Smooth muscle cell of the brain vasculature (primary cell): ENCODE measurements around the gene ACLY.
"Not testable (repeated sequence)": the region's sequence is repeated elsewhere in the genome, so short reads cannot be mapped to it uniquely, and the experiment has no call there.

ENCODE experiments used
- DNase-seq: peaks from one replicate; pipeline ENCODE4 v3.0.0-alpha.2; 2012; ENCODE audit warnings: low read depth, low spot score

ACLY gene

DNA sequence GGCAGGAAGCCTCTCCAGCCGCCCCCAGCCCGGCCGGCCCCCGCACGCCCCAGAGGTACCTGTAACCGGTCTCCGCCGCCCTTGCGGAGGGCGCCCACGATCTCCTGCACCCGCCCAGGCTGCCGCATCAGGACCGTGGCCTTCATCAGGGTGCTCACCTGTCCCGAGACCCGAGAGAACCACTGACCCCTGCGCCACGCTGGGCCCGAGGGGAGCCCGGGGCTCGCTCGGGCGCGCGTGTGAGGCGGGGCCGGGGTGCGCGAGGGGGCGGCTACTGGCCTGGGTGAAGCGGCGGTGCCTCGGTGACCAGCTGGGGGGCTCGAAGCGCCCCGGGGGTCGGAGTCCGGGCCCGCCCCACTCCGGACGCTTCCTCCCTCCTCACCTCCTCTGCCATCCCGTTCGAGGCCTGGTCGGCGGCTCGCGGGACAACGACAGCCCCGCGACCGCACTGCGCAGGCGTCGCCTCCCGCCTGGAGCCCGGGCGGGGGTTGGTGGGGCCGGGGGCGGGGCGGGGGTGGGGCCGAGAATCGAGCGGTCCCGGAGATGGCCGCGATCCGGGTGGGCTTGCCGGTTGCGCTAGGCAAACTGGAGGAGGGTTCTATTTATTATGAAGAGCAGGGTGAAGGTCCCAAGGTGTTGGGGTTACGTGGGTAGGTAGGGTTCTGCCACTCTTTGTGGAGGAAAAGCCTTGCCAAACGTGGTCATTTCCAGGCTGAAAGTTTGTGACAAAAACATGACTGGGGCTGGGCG is 82.8 kb downstream of the ACLY start, which contains the start of gene NT5C3B:
Gene NT5C3B (minus strand): TSS at position 433 of the 750 bp plus-strand sequence. CDS start 39 bp downstream, at position 394.
- DNase-seq, result no peak

GRCh38 chr17:41835214-41835799 is 83.4 kb downstream of the ACLY start:
- DNase-seq, result no peak

DNA sequence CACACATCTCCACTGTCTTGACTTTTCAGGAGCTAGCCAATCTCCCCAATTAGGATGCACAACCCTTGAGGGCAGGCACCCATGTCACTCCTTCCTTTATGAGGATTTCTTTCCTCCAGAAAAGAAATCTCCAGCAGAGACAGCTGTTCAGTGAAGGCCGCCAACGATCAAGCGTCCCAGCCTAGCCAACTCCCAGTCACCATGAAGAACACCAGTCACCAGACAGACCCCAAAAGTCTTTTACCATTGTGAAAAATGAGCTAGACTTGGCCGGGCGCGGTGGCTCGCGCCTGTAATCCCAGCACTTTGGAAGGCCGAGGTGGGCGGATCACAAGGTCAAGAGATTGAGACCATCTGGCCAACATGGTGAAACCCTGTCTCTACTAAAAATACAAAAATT is 88.8 kb downstream of the ACLY start:
- DNase-seq, result not testable (repeated sequence)

DNA sequence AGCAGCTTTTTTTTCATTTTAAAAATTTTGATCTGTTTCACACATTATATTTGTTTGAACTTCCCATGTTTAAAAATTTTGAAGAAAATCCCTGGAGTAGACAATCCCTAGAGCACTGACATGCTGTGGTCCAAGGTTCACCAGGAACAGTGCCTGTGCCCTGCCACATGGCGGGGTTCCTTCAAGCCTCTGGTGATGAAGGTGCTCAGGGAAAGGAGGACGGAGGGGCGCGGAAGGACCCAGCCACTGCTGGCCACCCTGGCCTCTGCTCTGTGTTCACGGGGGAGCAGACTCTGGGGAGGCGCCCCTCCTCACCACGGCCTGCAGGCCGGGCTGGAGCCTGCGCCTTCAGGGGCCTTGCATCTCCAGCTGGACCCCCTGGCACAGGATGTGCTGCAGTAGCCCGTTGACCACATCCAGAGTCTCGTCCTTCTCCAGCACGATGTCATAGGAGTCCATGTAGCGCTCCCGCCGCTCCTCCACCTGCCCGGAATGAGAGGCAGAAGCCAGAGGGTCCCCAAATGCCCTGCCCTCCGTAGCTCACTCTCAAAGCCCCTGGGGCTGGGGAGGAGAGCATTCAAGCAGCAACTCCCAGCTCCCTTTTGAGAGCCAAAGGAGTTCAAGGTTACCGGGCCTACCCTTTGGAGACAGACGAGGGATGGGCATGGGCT is 93.4 kb downstream of the ACLY start:
- no peak for DNase-seq

DNA sequence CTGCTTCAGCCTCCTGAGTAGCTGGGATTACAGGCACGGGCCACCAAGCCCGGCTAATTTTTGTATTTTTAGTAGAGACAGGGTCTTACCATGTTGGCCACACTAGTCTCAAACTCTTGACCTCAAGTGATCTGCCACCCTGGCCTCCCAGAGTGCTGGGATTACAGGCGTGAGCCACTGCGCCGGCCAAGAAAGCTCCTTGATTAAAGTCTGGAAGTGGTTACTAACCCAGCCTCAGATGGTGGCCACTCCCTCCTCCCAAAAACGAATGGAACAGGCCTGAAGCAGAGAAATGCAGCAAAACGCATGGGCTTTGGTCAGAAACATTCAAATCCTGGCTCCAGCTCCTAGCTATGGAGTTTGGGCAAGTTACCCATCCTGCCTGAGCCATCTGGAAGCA is 94.7 kb downstream of the ACLY start:
- DNase-seq, result no peak

DNA sequence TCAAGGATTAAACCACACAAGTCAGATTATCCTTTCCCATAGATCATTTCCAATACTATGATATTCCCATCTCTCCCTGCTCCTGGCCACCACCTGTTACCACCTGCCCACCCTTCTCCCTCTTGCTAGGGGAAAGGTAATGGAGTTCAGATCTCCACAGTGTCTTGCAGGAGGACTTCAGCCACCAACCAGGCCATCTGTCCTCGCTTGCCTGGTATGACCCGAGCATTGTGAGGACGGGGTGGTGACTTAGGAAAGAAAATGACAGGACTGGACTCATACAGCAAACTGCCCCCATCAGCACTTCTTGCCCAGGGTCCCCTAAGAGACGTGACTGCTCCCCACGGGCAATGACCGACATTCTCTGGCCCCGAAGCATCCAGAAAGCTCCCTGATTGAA is 95.2 kb downstream of the ACLY start:
- no peak for DNase-seq

- no peak for DNase-seq
These were observed 95.6 kb downstream of the ACLY start for GRCh38 chr17:41823141-41823524.

DNA sequence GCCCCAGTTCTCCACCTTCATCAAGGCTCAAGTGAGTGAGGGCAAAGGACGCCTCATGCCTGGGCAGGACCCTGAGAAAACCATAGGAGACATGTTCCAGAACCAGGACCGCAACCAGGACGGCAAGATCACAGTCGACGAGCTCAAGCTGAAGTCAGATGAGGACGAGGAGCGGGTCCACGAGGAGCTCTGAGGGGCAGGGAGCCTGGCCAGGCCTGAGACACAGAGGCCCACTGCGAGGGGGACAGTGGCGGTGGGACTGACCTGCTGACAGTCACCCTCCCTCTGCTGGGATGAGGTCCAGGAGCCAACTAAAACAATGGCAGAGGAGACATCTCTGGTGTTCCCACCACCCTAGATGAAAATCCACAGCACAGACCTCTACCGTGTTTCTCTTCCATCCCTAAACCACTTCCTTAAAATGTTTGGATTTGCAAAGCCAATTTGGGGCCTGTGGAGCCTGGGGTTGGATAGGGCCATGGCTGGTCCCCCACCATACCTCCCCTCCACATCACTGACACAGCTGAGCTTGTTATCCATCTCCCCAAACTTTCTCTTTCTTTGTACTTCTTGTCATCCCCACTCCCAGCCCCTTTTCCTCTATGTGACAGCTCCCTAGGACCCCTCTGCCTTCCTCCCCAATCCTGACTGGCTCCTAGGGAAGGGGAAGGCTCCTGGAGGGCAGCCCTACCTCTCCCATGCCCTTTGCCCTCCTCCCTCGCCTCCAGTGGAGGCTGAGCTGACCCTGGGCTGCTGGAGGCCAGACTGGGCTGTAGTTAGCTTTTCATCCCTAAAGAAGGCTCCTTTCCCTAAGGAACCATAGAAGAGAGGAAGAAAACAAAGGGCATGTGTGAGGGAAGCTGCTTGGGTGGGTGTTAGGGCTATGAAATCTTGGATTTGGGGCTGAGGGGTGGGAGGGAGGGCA is 96.3 kb downstream of the ACLY start:
- DNase-seq, result no peak

DNA sequence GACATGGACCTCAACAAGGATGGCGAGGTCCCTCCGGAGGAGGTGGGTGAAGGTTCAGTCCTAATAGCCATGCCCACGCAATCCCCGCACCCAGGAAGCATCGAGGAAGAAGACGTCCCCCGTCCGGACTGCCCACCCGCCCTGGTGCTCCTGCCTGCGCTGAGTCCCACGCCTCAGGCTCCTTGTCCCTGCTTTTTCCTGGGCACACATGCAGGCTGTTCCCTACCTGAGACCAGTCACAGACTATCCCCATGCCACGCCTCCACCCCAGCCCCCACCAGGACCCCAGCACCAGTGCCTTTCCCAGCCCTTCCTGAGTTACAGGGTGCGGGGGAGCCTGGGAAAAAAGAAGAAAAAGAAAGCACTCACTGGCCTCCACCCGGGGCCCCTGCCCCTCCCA is 97.0 kb downstream of the ACLY start:
- DNase-seq, result no peak

DNA sequence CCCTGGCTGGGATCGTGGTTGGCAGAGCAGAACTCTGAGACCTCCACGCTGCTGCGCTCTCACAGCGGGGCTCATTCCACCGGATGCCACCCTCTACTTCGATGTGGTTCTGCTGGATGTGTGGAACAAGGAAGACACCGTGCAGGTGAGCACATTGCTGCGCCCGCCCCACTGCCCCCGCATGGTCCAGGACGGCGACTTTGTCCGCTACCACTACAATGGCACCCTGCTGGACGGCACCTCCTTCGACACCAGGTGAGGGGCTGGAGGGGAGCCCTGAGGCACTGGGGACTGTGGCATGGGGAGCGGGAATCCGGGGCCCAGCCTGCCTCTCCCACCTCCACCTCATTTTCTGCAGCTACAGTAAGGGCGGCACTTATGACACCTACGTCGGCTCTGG is 100.7 kb downstream of the ACLY start:
- DNase-seq, result no peak
